NCI-H460 (cell line): ENCODE measurements around the gene PGGHG. TPM values are rescaled to one million over a fixed set of nuclear protein-coding genes. Genes with fewer than 3 reads are reported as not detected.
"Not testable (repeated sequence)": the region's sequence is repeated elsewhere in the genome, so short reads cannot be mapped to it uniquely, and the experiment has no call there.

Experiments used
- DNase-seq: peaks from one replicate; pipeline ENCODE4 v3.0.0-alpha.2; 2016; ENCODE audit warnings: low read depth; ENCODE audit errors: extremely low read depth
- total RNA-seq: library from RNA; depleted of rRNA; stranded (reverse); fragments of >200 nt; shearing (Covaris generic); gene quantifications from 2 replicates; pipeline ENCODE4 v1.2.3, GENCODE V29; 2014

The PGGHG gene
- total RNA-seq, 1 experiment from 2014 or later: 13.4 TPM

- DNase-seq: not testable (repeated sequence)
Observed at GRCh38 chr11:311013-311748, 22.3 kb downstream of the PGGHG start.

- DNase-seq: no peak
Observed at GRCh38 chr11:312092-312816, 23.3 kb downstream of the PGGHG start.

- DNase-seq: no peak
Observed at GRCh38 chr11:313304-313786, 24.4 kb downstream of the PGGHG start.

- DNase-seq: no peak
Observed at GRCh38 chr11:313787-314553, 25.0 kb downstream of the PGGHG start, which contains the start of gene IFITM1. IFITM1 (plus strand) TSS chr11:314040; CDS start chr11:314171, 131 bp downstream.

- not testable (repeated sequence) for DNase-seq
Observed at GRCh38 chr11:314554-314875, 25.6 kb downstream of the PGGHG start.

- no peak for DNase-seq
Observed at GRCh38 chr11:315051-315481, 26.1 kb downstream of the PGGHG start.

GRCh38 chr11:315516-315994, 26.6 kb downstream of the PGGHG start:
- DNase-seq: no peak

GRCh38 chr11:316031-316701, 27.2 kb downstream of the PGGHG start:
- no peak for DNase-seq

- no peak for DNase-seq
Observed at GRCh38 chr11:316891-317301, 28.0 kb downstream of the PGGHG start.

GRCh38 chr11:317668-318404, 28.9 kb downstream of the PGGHG start:
- DNase-seq: not testable (repeated sequence)

GRCh38 chr11:318405-319120, 29.6 kb downstream of the PGGHG start:
- not testable (repeated sequence) for DNase-seq

- not testable (repeated sequence) for DNase-seq
Observed at GRCh38 chr11:319121-319887, 30.4 kb downstream of the PGGHG start.

GRCh38 chr11:319888-320273, 31.0 kb downstream of the PGGHG start:
- DNase-seq: not testable (repeated sequence)

GRCh38 chr11:324156-324555, 35.2 kb downstream of the PGGHG start:
- no peak for DNase-seq

GRCh38 chr11:324593-325517, 35.9 kb downstream of the PGGHG start:
- DNase-seq: not testable (repeated sequence)

GRCh38 chr11:325796-326591, 37.1 kb downstream of the PGGHG start:
- no peak for DNase-seq

- DNase-seq: no peak
Observed at GRCh38 chr11:326592-326841, 37.6 kb downstream of the PGGHG start.
